ENCODE data around the gene ARID1A. TPM values are rescaled to one million over a fixed set of nuclear protein-coding genes. Genes with fewer than 3 reads are reported as not detected.
A peak's percentile ranks its signal among the peaks of the same experiment; 100 is the strongest.

ARID1A gene
- total RNA-seq, 1 donor from 2014 or later, result 12.5 TPM

- DNase-seq (ENCODE audit: low read depth, low spot score), result no peak
Observed at GRCh38 chr1:26727476-26727875, 31.7 kb downstream of the ARID1A start.

- DNase-seq (ENCODE audit: low read depth, low spot score), result no peak
Observed at GRCh38 chr1:26728645-26729044, 32.8 kb downstream of the ARID1A start.

GRCh38 chr1:26729633-26730032, 33.8 kb downstream of the ARID1A start:
- no peak for DNase-seq (ENCODE audit: low read depth, low spot score)

- no peak for DNase-seq (ENCODE audit: low read depth, low spot score)
Observed at GRCh38 chr1:26730695-26731094, 34.9 kb downstream of the ARID1A start.

GRCh38 chr1:26731233-26731902, 35.6 kb downstream of the ARID1A start:
- DNase-seq (ENCODE audit: low read depth, low spot score), result no peak

- DNase-seq (ENCODE audit: low read depth, low spot score), result no peak
Observed at GRCh38 chr1:26733392-26733791, 37.6 kb downstream of the ARID1A start.

- no peak for DNase-seq (ENCODE audit: low read depth, low spot score)
Observed at GRCh38 chr1:26733982-26734381, 38.2 kb downstream of the ARID1A start.

- no peak for DNase-seq (ENCODE audit: low read depth, low spot score)
Observed at GRCh38 chr1:26734501-26735058, 38.8 kb downstream of the ARID1A start.

GRCh38 chr1:26739329-26739914, 43.6 kb downstream of the ARID1A start:
- DNase-seq (ENCODE audit: low read depth, low spot score), result no peak

- no peak for DNase-seq (ENCODE audit: low read depth, low spot score)
Observed at GRCh38 chr1:26740023-26740634, 44.3 kb downstream of the ARID1A start.

- DNase-seq (ENCODE audit: low read depth, low spot score), result no peak
Observed at GRCh38 chr1:26740952-26741351, 45.1 kb downstream of the ARID1A start.

- DNase-seq (ENCODE audit: low read depth, low spot score), result no peak
Observed at GRCh38 chr1:26743426-26744059, 47.7 kb downstream of the ARID1A start.

GRCh38 chr1:26744075-26744959, 48.5 kb downstream of the ARID1A start:
- peak; percentile 94 for DNase-seq (ENCODE audit: low read depth, low spot score)

GRCh38 chr1:26745191-26745590, 49.4 kb downstream of the ARID1A start:
- DNase-seq (ENCODE audit: low read depth, low spot score), result no peak

GRCh38 chr1:26747048-26747447, 51.2 kb downstream of the ARID1A start:
- no peak for DNase-seq (ENCODE audit: low read depth, low spot score)

GRCh38 chr1:26748351-26748750, 52.5 kb downstream of the ARID1A start:
- no peak for DNase-seq (ENCODE audit: low read depth, low spot score)

- DNase-seq (ENCODE audit: low read depth, low spot score), result no peak
Observed at GRCh38 chr1:26749458-26749857, 53.6 kb downstream of the ARID1A start.

GRCh38 chr1:26750428-26750827, 54.6 kb downstream of the ARID1A start:
- DNase-seq (ENCODE audit: low read depth, low spot score), result no peak

- DNase-seq (ENCODE audit: low read depth, low spot score), result peak; percentile 30
Observed at GRCh38 chr1:26752519-26752918, 56.7 kb downstream of the ARID1A start.

- DNase-seq (ENCODE audit: low read depth, low spot score), result no peak
Observed at GRCh38 chr1:26754086-26754874, 58.5 kb downstream of the ARID1A start.
